GM21529 (cell line): Measurements from ENCODE around the gene CAPZB.

Source experiments
- ATAC-seq: cut with Tn5 transposase; IDR thresholded peaks from one replicate; pipeline ENCODE4 v1.9.1; 2021; ENCODE audit not compliant: unreplicated experiment

The CAPZB gene

GRCh38 chr1:19390166-19390850, 95.0 kb downstream of the CAPZB start:
- no peak for ATAC-seq

GRCh38 chr1:19388980-19389379, 96.4 kb downstream of the CAPZB start:
- no peak for ATAC-seq

- no peak for ATAC-seq
These were observed 98.3 kb downstream of the CAPZB start for GRCh38 chr1:19387045-19387467.

- ATAC-seq, result no peak
These were observed 99.3 kb downstream of the CAPZB start for GRCh38 chr1:19385869-19386591.

GRCh38 chr1:19385221-19385620, 100.1 kb downstream of the CAPZB start:
- ATAC-seq, result no peak

GRCh38 chr1:19384772-19385187, 100.6 kb downstream of the CAPZB start:
- no peak for ATAC-seq

- ATAC-seq, result no peak
These were observed 101.2 kb downstream of the CAPZB start for GRCh38 chr1:19384113-19384512.

- no peak for ATAC-seq
These were observed 103.1 kb downstream of the CAPZB start for GRCh38 chr1:19382222-19382621.

GRCh38 chr1:19381261-19381660, 104.1 kb downstream of the CAPZB start:
- ATAC-seq, result no peak

- no peak for ATAC-seq
These were observed 107.3 kb downstream of the CAPZB start for GRCh38 chr1:19377812-19378718.

- ATAC-seq, result no peak
These were observed 108.6 kb downstream of the CAPZB start for GRCh38 chr1:19376428-19377372.

GRCh38 chr1:19375631-19376400, 109.5 kb downstream of the CAPZB start:
- ATAC-seq, result no peak

GRCh38 chr1:19374926-19375325, 110.4 kb downstream of the CAPZB start:
- ATAC-seq, result no peak

- no peak for ATAC-seq
These were observed 111.1 kb downstream of the CAPZB start for GRCh38 chr1:19374083-19374801.

- no peak for ATAC-seq
These were observed 111.9 kb downstream of the CAPZB start for GRCh38 chr1:19373211-19374082.

GRCh38 chr1:19372602-19373001, 112.7 kb downstream of the CAPZB start:
- no peak for ATAC-seq

- no peak for ATAC-seq
These were observed 113.2 kb downstream of the CAPZB start for GRCh38 chr1:19372136-19372514.
